Small intestine (tissue), 7 donors: ENCODE results near the gene HIRIP3. TPM values are rescaled to one million over a fixed set of nuclear protein-coding genes. Genes with fewer than 3 reads are reported as not detected.
"Not testable (repeated sequence)": the region's sequence is repeated elsewhere in the genome, so short reads cannot be mapped to it uniquely, and the experiment has no call there.

Source experiments
- DNase-seq, 2 donors: peaks; one replicate each; pipeline versions ENCODE4 v3.0.0 to v3.0.0-alpha.2; 2013
- FAIRE-seq: peaks from 2 replicates; lab custom pipeline; 2012; peaks lifted over from hg19 to GRCh38; lab: Jason Lieb, UNC
- H3K27ac ChIP-seq, 3 donors: one replicate each; pipeline ENCODE4 v1.5.1; 2013; ENCODE audit warnings: low read length in 2 of 3, mild to moderate bottlenecking in 2 of 3, control low read depth in 1 of 3, inconsistent platforms in 1 of 3, low read depth in 1 of 3, moderate library complexity in 1 of 3
- H3K27me3 ChIP-seq, 3 donors: one replicate each; pipeline ENCODE4 v1.6.1; 2013; ENCODE audit warnings: low read length in 3 of 3, inconsistent platforms in 1 of 3; ENCODE audit not compliant: control insufficient read depth in 3 of 3, insufficient read depth in 3 of 3
- H3K36me3 ChIP-seq, 3 donors: one replicate each; pipeline ENCODE4 v1.6.1; 2013; ENCODE audit warnings: low read length in 3 of 3, inconsistent platforms in 1 of 3, low read depth in 1 of 3, mild to moderate bottlenecking in 1 of 3, moderate library complexity in 1 of 3; ENCODE audit not compliant: control insufficient read depth in 3 of 3, insufficient read depth in 2 of 3
- H3K4me1 ChIP-seq, 3 donors: one replicate each; pipeline ENCODE4 v1.6.1; 2013; ENCODE audit warnings: low read length in 2 of 3, inconsistent platforms in 1 of 3, low read depth in 1 of 3, mild to moderate bottlenecking in 1 of 3, moderate library complexity in 1 of 3; ENCODE audit not compliant: control insufficient read depth in 3 of 3, insufficient read depth in 2 of 3
- H3K4me3 ChIP-seq, 3 donors: one replicate each; pipeline ENCODE4 v1.5.1; 2013; ENCODE audit warnings: low read length in 3 of 3, control low read depth in 1 of 3, inconsistent platforms in 1 of 3, low read depth in 1 of 3, mild to moderate bottlenecking in 1 of 3, moderate library complexity in 1 of 3
- H3K9me3 ChIP-seq, 2 donors: one replicate each; pipeline ENCODE4 v1.6.1; 2013; ENCODE audit warnings: low read depth in 1 of 2, low read length in 1 of 2; ENCODE audit not compliant: control insufficient read depth in 2 of 2, insufficient read depth in 1 of 2
- WGBS, 3 donors: extraction: QIAGEN DNeasy Blood & Tissue Kit; methylation state at CpG; one replicate each; pipeline ENCODE4 v1.1.7; 2013; 5-methylcytosine and 5-hydroxymethylcytosine counted together
- polyA plus RNA-seq, 4 donors: library from polyadenylated mRNA; stranded (reverse) in 3 of 4; unstranded in 1 of 4; fragments of 200-250 nt in 3 of 4; fragments of 120-200 nt in 1 of 4; gene quantifications; one replicate each; pipeline versions ENCODE4 v1.2.1 to v1.2.3, GENCODE V29; 2013
- donor health status: healthy with polysubstance abuse.
- donor health status: control.
- donor health status: control.
- donor health status: Bipolar disorder and iron deficiency.
- donor health status: healthy.

Gene HIRIP3
- polyA plus RNA-seq, 4 donors, result 10.1 to 15.2 (median 14.8) TPM

- FAIRE-seq, result no peak
Measured at GRCh38 chr16:30023586-30023985, 28.2 kb upstream of the HIRIP3 start.

GRCh38 chr16:30022887-30023286, 27.5 kb upstream of the HIRIP3 start, which contains the start of gene C16orf92:
C16orf92 (plus strand) TSS chr16:30023198; CDS start chr16:30023341, 143 bp downstream.
- FAIRE-seq, result no peak
- peaks cover 0 to 6% (median 0%) of the 10 kb centered on the region in 3 donors for H3K4me1 ChIP-seq
- no peaks in the 10 kb centered on the region for H3K36me3 ChIP-seq
- peaks cover 3 to 32% (median 3%) of the 10 kb centered on the region in 3 donors for H3K27me3 ChIP-seq
- WGBS, 3 donors, result 84 to 88% (median 86%) methylated on average over 6 of the region's 6 CpGs
- no peak within 1 kb of the TSS for H3K27ac ChIP-seq
- no peak within 1 kb of the TSS for H3K4me3 ChIP-seq
- H3K9me3 ChIP-seq, result no peaks in the 10 kb centered on the region
- no peak for DNase-seq

More at GRCh38 chr16:30023586-30023985, 28.2 kb upstream of the HIRIP3 start:
- H3K27me3 ChIP-seq, result peaks cover 3 to 39% (median 3%) of the 10 kb centered on the region in 3 donors
- WGBS, 3 donors, result 79 to 85% (median 82%) methylated on average over 11 of the region's 11 CpGs
- no peak for DNase-seq
- H3K36me3 ChIP-seq, result no peaks in the 10 kb centered on the region
- H3K4me3 ChIP-seq, result no peak overlapping the region
- H3K4me1 ChIP-seq, result peaks cover 0 to 6% (median 0%) of the 10 kb centered on the region in 3 donors
- H3K9me3 ChIP-seq, result no peaks in the 10 kb centered on the region
- H3K27ac ChIP-seq, result no peak overlapping the region

GRCh38 chr16:30018731-30019158, 23.3 kb upstream of the HIRIP3 start:
- Histone ChIP-seq H3K4me3 (no peak overlapping the region), H3K36me3 (no peaks in the 10 kb centered on the region), H3K9me3 (no peaks in the 10 kb centered on the region), H3K4me1 (peaks cover 0 to 6% (median 0%) of the 10 kb centered on the region in 3 donors), H3K27ac (no peak overlapping the region), H3K27me3 (peaks cover 0 to 6% (median 0%) of the 10 kb centered on the region in 3 donors)
- FAIRE-seq (no peak), DNase-seq (no peak)
- WGBS, 3 donors, result 38 to 65% (median 46%) methylated on average over 4 of the region's 4 CpGs

GRCh38 chr16:30017937-30018336, 22.5 kb upstream of the HIRIP3 start:
- not testable (repeated sequence) for H3K36me3 ChIP-seq, FAIRE-seq, DNase-seq, H3K4me1 ChIP-seq, H3K27me3 ChIP-seq, H3K9me3 ChIP-seq, H3K27ac ChIP-seq, H3K4me3 ChIP-seq
- WGBS, 3 donors, result 86 to 90% (median 89%) methylated on average over 3 to 4 of the region's 4 CpGs

GRCh38 chr16:30017277-30017656, 21.9 kb upstream of the HIRIP3 start:
- Histone ChIP-seq H3K9me3 (no peaks in the 10 kb centered on the region), H3K4me1 (peaks cover 0 to 6% (median 0%) of the 10 kb centered on the region in 3 donors), H3K27me3 (peaks cover 0 to 13% (median 0%) of the 10 kb centered on the region in 3 donors), H3K27ac (no peak overlapping the region), H3K36me3 (no peaks in the 10 kb centered on the region), H3K4me3 (no peak overlapping the region)
- no peak for FAIRE-seq
- no peak for DNase-seq
- WGBS, 3 donors, result 94 to 97% (median 95%) methylated on average over 2 of the region's 2 CpGs

- DNase-seq, result no peak
- Histone ChIP-seq H3K27me3 (peaks cover 0 to 18% (median 0%) of the 10 kb centered on the region in 3 donors), H3K4me1 (peaks cover 0 to 11% (median 0%) of the 10 kb centered on the region in 3 donors), H3K9me3 (no peaks in the 10 kb centered on the region), H3K36me3 (no peaks in the 10 kb centered on the region), H3K27ac (no peak overlapping the region), H3K4me3 (no peak overlapping the region)
- no peak for FAIRE-seq
- WGBS, 3 donors, result 65 to 76% (median 67%) methylated on average over 8 of the region's 8 CpGs
Measured at GRCh38 chr16:30016555-30017276, 21.3 kb upstream of the HIRIP3 start.

GRCh38 chr16:30015450-30015849, 20.0 kb upstream of the HIRIP3 start:
- H3K9me3 ChIP-seq, FAIRE-seq: not testable (repeated sequence)
- WGBS, 3 donors, result 90 to 93% (median 92%) methylated on average over 7 of the region's 7 CpGs

GRCh38 chr16:30012598-30012997, 17.2 kb upstream of the HIRIP3 start:
- not testable (repeated sequence) for DNase-seq

More at GRCh38 chr16:30015450-30015849, 20.0 kb upstream of the HIRIP3 start:
- Histone ChIP-seq H3K27me3 (peaks cover 0 to 22% (median 1%) of the 10 kb centered on the region in 3 donors), H3K4me1 (peaks cover 0 to 11% (median 2%) of the 10 kb centered on the region in 3 donors)
- H3K36me3 ChIP-seq, H3K4me3 ChIP-seq, DNase-seq, H3K27ac ChIP-seq: not testable (repeated sequence)

More at GRCh38 chr16:30012598-30012997, 17.2 kb upstream of the HIRIP3 start:
- not testable (repeated sequence) for H3K4me3 ChIP-seq, H3K36me3 ChIP-seq, H3K9me3 ChIP-seq, FAIRE-seq, H3K27ac ChIP-seq
- peaks cover 0 to 36% (median 10%) of the 10 kb centered on the region in 3 donors for H3K27me3 ChIP-seq
- WGBS, 3 donors, result 77 to 78% (median 77%) methylated on average over 14 of the region's 14 CpGs
- peaks cover 0 to 24% (median 2%) of the 10 kb centered on the region in 3 donors for H3K4me1 ChIP-seq
